SK-N-SH treated with all-trans-retinoic acid at 6 μM for 48 hours (cell line): ENCODE results near the gene NKAPD1.

Experiments
- ATAC-seq: fragments of 200-7000 bp; cut with Tn5 transposase; 3 replicates; pipeline ENCODE4 v1.9.1; 2020; ENCODE audit warnings: mild to moderate bottlenecking, moderate library complexity
- ARNTL ChIP-seq: fragments of 450-650 bp; formaldehyde crosslinking; IDR thresholded peaks from 2 replicates; pipeline ENCODE4 v1.5.0; 2020; ENCODE audit warnings: low read depth, mild to moderate bottlenecking, moderate library complexity, borderline replicate concordance
- BACH2 ChIP-seq: fragments of 250-450 bp; sonication (Bioruptor Pico); IDR thresholded peaks from 2 replicates; pipeline ENCODE4 v1.9.0; 2021; ENCODE audit warnings: mild to moderate bottlenecking, borderline replicate concordance
- CSDC2 ChIP-seq: fragments of 250-450 bp; sonication (Bioruptor Pico); IDR thresholded peaks from 2 replicates; pipeline ENCODE4 v1.5.0; 2020; ENCODE audit warnings: mild to moderate bottlenecking, moderate library complexity
- ESRRG ChIP-seq: fragments of 250-450 bp; sonication (Bioruptor Pico); IDR thresholded peaks from 2 replicates; pipeline ENCODE4 v1.6.1; 2021; ENCODE audit warnings: mild to moderate bottlenecking
- GLIS3 ChIP-seq: fragments of 250-450 bp; sonication (Bioruptor Pico); IDR thresholded peaks from 2 replicates; pipeline ENCODE4 v1.5.0; 2020; ENCODE audit warnings: mild to moderate bottlenecking, moderate library complexity
- ISL1 ChIP-seq: fragments of 250-450 bp; sonication (Bioruptor Pico); IDR thresholded peaks from 2 replicates; pipeline ENCODE4 v2.1.2; 2022; ENCODE audit warnings: mild to moderate bottlenecking, moderate library complexity
- OSR1 ChIP-seq: fragments of 250-450 bp; sonication (Bioruptor Pico); IDR thresholded peaks from 2 replicates; pipeline ENCODE4 v1.8.0; 2022; ENCODE audit warnings: moderate library complexity, mild to moderate bottlenecking, inconsistent platforms
- PPARA ChIP-seq: fragments of 250-450 bp; sonication (Bioruptor Pico); IDR thresholded peaks from 2 replicates; pipeline ENCODE4 v1.5.0; 2020; ENCODE audit warnings: mild to moderate bottlenecking, borderline replicate concordance
- RARB ChIP-seq: fragments of 250-450 bp; sonication (Bioruptor Pico); IDR thresholded peaks from 2 replicates; pipeline ENCODE4 v1.8.0; 2021; ENCODE audit warnings: mild to moderate bottlenecking, moderate library complexity
- SNAI2 ChIP-seq: fragments of 250-450 bp; sonication (Bioruptor Pico); IDR thresholded peaks from 2 replicates; pipeline ENCODE4 v1.5.0; 2020; ENCODE audit warnings: mild to moderate bottlenecking, moderate library complexity
- TCF4 ChIP-seq: fragments of 250-450 bp; sonication (Bioruptor Pico); IDR thresholded peaks from 2 replicates; pipeline ENCODE4 v1.8.0; 2021; ENCODE audit warnings: mild to moderate bottlenecking, moderate library complexity, borderline replicate concordance
- TOX ChIP-seq: fragments of 250-450 bp; sonication (Bioruptor Pico); IDR thresholded peaks from 2 replicates; pipeline ENCODE4 v1.8.0; 2021; ENCODE audit warnings: mild to moderate bottlenecking, moderate library complexity, borderline replicate concordance
- ZC3H10 ChIP-seq: fragments of 250-450 bp; sonication (Bioruptor Pico); IDR thresholded peaks from 2 replicates; pipeline ENCODE4 v1.5.1; 2021; ENCODE audit warnings: mild to moderate bottlenecking, moderate library complexity
- ZFP3 ChIP-seq: fragments of 250-450 bp; sonication (Bioruptor Pico); IDR thresholded peaks from 2 replicates; pipeline ENCODE4 v1.5.0; 2020; ENCODE audit warnings: mild to moderate bottlenecking, moderate library complexity
- ZFP30 ChIP-seq: fragments of 450-650 bp; formaldehyde crosslinking; IDR thresholded peaks from 2 replicates; pipeline ENCODE4 v1.5.0; 2022; ENCODE audit warnings: mild to moderate bottlenecking, moderate library complexity
- ZNF565 ChIP-seq: fragments of 450-650 bp; formaldehyde crosslinking; conservative IDR thresholded peaks from 2 replicates; pipeline ENCODE4 v1.5.0; 2020; ENCODE audit warnings: low read depth, mild to moderate bottlenecking, moderate library complexity
- ZNF70 ChIP-seq: fragments of 450-650 bp; formaldehyde crosslinking; IDR thresholded peaks from 2 replicates; pipeline ENCODE4 v1.5.0; 2020; ENCODE audit warnings: mild to moderate bottlenecking, moderate library complexity
- ZNF8 ChIP-seq: fragments of 450-650 bp; formaldehyde crosslinking; IDR thresholded peaks from 2 replicates; pipeline ENCODE4 v1.5.0; 2020; ENCODE audit warnings: mild to moderate bottlenecking, moderate library complexity
- TF ChIP-seq, protein P1 (sequence below): fragments of 250-450 bp; sonication (Bioruptor Pico); IDR thresholded peaks from 2 replicates; pipeline ENCODE4 v1.5.1; 2021; ENCODE audit warnings: mild to moderate bottlenecking, moderate library complexity
- TF ChIP-seq, protein P2 (sequence below): fragments of 250-450 bp; sonication (Bioruptor Pico); IDR thresholded peaks from 2 replicates; pipeline ENCODE4 v1.8.0; 2020; ENCODE audit warnings: mild to moderate bottlenecking, moderate library complexity, borderline replicate concordance
- TF ChIP-seq, protein P3 (sequence below): fragments of 250-450 bp; sonication (Bioruptor Pico); IDR thresholded peaks from 2 replicates; pipeline ENCODE4 v1.5.0; 2020; ENCODE audit warnings: mild to moderate bottlenecking, moderate library complexity
- TF ChIP-seq, protein P4 (sequence below): fragments of 250-450 bp; sonication (Bioruptor Pico); IDR thresholded peaks from 2 replicates; pipeline ENCODE4 v1.8.0; 2021; ENCODE audit warnings: low read depth, mild to moderate bottlenecking, moderate library complexity, borderline replicate concordance

Gene NKAPD1

DNA sequence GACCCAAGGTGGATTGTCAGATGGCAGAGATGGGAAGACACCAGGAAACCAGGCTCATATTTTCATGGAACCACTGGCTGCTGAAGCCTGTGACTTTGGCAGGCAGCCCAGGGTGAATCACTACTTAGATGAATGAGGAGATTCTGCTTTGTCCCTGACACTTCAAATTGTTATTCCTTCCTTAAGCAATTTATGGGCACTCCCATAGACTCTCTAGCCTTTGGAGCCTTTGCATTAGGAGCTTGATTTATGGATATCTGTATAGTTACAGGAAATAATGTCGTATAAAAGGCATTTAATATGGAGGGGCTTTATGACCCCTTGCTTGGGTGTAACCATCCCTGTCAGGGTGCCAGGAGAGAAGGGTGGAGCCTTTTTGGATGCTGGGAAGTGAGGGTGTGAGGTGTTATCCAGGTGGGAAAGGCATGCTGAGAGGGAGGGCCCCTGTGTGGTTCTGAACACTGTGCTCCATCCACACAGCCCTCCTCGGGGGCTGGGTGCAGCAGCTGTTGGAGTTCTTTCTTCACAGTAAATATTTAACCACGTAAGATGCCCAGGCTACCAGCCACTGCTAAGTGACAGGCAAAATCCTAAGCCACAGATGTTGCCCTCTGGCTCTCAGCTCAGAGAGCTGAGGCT, 54.5 kb downstream of the NKAPD1 start:
- TF ChIP-seq, protein P1, sequence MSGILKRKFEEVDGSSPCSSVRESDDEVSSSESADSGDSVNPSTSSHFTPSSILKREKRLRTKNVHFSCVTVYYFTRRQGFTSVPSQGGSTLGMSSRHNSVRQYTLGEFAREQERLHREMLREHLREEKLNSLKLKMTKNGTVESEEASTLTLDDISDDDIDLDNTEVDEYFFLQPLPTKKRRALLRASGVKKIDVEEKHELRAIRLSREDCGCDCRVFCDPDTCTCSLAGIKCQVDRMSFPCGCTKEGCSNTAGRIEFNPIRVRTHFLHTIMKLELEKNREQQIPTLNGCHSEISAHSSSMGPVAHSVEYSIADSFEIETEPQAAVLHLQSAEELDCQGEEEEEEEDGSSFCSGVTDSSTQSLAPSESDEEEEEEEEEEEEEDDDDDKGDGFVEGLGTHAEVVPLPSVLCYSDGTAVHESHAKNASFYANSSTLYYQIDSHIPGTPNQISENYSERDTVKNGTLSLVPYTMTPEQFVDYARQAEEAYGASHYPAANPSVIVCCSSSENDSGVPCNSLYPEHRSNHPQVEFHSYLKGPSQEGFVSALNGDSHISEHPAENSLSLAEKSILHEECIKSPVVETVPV (CRISPR knock-in tag): no peak
- TF ChIP-seq ZFP30 (CRISPR knock-in tag) (no peak), RARB (CRISPR knock-in tag) (no peak), ISL1 (CRISPR knock-in tag) (peak; percentile 85), ESRRG (no peak), ZFP3 (CRISPR knock-in tag) (0 out of 2 replicates have a peak, but pooled peaks have one; percentile 3), OSR1 (CRISPR knock-in tag) (no peak), ZNF565 (CRISPR knock-in tag) (no peak), ZC3H10 (CRISPR knock-in tag) (no peak), CSDC2 (CRISPR knock-in tag) (no peak), PPARA (no peak), GLIS3 (CRISPR knock-in tag) (no peak), ZNF70 (no peak), SNAI2 (CRISPR knock-in tag) (no peak), TCF4 (CRISPR knock-in tag) (no peak), ARNTL (CRISPR knock-in tag) (no peak), BACH2 (no peak), TOX (CRISPR knock-in tag) (no peak; the same call in 1 of the 2 replicates)
- TF ChIP-seq, protein P2, sequence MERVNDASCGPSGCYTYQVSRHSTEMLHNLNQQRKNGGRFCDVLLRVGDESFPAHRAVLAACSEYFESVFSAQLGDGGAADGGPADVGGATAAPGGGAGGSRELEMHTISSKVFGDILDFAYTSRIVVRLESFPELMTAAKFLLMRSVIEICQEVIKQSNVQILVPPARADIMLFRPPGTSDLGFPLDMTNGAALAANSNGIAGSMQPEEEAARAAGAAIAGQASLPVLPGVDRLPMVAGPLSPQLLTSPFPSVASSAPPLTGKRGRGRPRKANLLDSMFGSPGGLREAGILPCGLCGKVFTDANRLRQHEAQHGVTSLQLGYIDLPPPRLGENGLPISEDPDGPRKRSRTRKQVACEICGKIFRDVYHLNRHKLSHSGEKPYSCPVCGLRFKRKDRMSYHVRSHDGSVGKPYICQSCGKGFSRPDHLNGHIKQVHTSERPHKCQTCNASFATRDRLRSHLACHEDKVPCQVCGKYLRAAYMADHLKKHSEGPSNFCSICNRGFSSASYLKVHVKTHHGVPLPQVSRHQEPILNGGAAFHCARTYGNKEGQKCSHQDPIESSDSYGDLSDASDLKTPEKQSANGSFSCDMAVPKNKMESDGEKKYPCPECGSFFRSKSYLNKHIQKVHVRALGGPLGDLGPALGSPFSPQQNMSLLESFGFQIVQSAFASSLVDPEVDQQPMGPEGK (CRISPR knock-in tag): peak; percentile 61; the same call in 1 of the 2 replicates
- TF ChIP-seq, protein P3, sequence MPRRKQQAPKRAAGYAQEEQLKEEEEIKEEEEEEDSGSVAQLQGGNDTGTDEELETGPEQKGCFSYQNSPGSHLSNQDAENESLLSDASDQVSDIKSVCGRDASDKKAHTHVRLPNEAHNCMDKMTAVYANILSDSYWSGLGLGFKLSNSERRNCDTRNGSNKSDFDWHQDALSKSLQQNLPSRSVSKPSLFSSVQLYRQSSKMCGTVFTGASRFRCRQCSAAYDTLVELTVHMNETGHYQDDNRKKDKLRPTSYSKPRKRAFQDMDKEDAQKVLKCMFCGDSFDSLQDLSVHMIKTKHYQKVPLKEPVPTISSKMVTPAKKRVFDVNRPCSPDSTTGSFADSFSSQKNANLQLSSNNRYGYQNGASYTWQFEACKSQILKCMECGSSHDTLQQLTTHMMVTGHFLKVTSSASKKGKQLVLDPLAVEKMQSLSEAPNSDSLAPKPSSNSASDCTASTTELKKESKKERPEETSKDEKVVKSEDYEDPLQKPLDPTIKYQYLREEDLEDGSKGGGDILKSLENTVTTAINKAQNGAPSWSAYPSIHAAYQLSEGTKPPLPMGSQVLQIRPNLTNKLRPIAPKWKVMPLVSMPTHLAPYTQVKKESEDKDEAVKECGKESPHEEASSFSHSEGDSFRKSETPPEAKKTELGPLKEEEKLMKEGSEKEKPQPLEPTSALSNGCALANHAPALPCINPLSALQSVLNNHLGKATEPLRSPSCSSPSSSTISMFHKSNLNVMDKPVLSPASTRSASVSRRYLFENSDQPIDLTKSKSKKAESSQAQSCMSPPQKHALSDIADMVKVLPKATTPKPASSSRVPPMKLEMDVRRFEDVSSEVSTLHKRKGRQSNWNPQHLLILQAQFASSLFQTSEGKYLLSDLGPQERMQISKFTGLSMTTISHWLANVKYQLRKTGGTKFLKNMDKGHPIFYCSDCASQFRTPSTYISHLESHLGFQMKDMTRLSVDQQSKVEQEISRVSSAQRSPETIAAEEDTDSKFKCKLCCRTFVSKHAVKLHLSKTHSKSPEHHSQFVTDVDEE (CRISPR knock-in tag): no peak
- TF ChIP-seq, protein P4, sequence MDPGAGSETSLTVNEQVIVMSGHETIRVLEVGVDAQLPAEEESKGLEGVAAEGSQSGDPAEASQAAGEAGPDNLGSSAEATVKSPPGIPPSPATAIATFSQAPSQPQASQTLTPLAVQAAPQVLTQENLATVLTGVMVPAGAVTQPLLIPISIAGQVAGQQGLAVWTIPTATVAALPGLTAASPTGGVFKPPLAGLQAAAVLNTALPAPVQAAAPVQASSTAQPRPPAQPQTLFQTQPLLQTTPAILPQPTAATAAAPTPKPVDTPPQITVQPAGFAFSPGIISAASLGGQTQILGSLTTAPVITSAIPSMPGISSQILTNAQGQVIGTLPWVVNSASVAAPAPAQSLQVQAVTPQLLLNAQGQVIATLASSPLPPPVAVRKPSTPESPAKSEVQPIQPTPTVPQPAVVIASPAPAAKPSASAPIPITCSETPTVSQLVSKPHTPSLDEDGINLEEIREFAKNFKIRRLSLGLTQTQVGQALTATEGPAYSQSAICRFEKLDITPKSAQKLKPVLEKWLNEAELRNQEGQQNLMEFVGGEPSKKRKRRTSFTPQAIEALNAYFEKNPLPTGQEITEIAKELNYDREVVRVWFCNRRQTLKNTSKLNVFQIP (CRISPR knock-in tag): no peak
- peak; percentile 96 for ATAC-seq

DNA sequence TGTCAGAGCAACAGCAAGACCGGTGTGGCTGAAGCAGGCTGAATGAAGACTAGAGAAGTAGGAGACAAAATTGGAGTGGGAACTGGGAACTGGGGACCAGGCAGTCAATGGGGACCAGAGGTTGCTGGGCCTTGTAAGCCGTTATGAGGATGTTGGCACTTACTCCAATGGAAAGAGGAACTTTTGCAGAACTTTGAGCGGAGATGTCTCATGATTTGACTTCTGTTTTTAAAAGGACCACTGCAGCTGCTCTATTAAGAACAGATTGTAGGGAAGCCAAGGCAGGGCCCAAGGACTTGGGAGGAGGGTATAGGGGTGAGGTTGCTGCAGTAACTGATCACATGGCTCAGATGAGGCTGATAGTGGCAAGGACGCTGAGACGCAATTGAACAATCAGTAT, 55.6 kb downstream of the NKAPD1 start:
- no peak for ATAC-seq
- no peak for TF ChIP-seq ZFP30 (CRISPR knock-in tag)
- no peak for TF ChIP-seq ZFP3 (CRISPR knock-in tag)
- no peak for TF ChIP-seq ZNF8
- TF ChIP-seq TCF4 (CRISPR knock-in tag): no peak

DNA sequence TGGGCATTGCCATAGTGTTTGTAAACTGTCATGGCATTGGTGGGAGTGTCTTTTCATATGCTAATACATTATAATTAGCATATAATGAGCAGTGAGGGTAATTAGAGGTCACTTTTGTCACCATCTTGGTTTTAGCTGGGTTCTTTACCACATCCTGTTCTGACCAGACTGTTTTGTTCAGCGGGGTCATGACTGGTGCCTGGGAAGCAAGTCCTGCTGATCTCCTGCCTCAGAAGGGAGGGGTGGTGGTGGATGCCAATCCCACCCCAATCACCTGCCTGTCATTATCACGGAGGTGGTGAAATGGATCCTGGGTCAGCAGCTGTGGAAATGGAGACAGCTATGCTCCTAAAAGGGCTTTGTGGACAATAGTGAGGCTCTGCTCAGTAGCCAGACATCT, 58.6 kb downstream of the NKAPD1 start:
- TF ChIP-seq SNAI2 (CRISPR knock-in tag) (no peak), BACH2 (no peak), ZFP30 (CRISPR knock-in tag) (no peak), TOX (CRISPR knock-in tag) (no peak), ZNF565 (CRISPR knock-in tag) (no peak), ZC3H10 (CRISPR knock-in tag) (no peak)
- TF ChIP-seq, protein P3 (CRISPR knock-in tag): no peak
- TF ChIP-seq, protein P1 (CRISPR knock-in tag): no peak
- ATAC-seq: no peak
